Upper lobe of left lung (tissue), 4 donors: Measurements from ENCODE around the gene SNX10.

Source experiments
- POLR2AphosphoS5 ChIP-seq, 2 donors: sonication (generic); formaldehyde crosslinking; IDR thresholded peaks; one replicate each; pipeline ENCODE4 v1.5.1; 2017; ENCODE audit warnings: antibody characterized with exemption in 2 of 2
- TF ChIP-seq, protein P1 (sequence below), 6 experiments: fragments of 450-650 bp in 4 of 6; fragments of 200-600 bp in 2 of 6; sonication (generic) in 2 of 6; IDR thresholded peaks; one replicate each; pipeline ENCODE4 v1.5.1; 2016 to 2019; ENCODE audit warnings: antibody characterized with exemption in 6 of 6

DNA sequence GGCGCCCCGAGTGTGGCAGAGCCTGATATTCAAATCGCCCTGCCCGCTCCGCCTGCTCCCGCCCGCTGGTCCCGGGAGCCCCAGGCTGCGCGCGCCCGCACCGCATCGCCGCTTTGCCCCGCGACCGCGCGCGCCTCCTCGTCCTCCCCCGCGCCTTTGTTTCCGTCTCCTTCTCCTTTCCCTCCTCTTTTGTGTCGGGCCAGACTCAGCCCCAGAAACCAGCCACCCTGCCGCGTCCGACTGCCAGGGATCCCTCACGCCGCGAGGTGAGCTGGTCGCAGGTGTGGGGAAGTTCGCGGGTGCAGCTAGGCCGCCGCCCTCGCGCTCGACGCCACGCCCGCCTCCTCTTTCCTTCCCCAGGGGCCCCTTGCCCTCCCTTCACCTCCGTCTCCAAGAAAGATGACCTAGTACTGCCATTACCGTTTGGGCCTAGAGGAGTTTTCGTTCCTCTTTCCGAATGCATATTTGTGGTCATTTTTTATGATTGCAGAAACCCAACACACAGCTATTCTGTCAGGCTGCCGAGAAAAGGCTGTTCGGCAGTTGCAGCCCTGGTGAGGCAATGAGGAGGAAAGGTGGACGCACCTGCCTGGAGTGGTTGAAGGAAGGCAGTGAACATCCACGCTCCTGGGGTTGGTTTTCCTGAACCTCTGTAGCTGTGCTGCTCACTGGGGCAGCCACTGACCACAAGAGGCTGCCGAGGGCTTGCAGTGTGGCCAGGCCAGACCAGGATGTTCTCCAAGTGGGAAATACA lies 107.3 kb downstream of the SNX10 start:
- TF ChIP-seq, protein P1, sequence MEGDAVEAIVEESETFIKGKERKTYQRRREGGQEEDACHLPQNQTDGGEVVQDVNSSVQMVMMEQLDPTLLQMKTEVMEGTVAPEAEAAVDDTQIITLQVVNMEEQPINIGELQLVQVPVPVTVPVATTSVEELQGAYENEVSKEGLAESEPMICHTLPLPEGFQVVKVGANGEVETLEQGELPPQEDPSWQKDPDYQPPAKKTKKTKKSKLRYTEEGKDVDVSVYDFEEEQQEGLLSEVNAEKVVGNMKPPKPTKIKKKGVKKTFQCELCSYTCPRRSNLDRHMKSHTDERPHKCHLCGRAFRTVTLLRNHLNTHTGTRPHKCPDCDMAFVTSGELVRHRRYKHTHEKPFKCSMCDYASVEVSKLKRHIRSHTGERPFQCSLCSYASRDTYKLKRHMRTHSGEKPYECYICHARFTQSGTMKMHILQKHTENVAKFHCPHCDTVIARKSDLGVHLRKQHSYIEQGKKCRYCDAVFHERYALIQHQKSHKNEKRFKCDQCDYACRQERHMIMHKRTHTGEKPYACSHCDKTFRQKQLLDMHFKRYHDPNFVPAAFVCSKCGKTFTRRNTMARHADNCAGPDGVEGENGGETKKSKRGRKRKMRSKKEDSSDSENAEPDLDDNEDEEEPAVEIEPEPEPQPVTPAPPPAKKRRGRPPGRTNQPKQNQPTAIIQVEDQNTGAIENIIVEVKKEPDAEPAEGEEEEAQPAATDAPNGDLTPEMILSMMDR (IDR thresholded peaks at IDR 0.05), result peak in 3 of 6 experiments; percentile 21 to 41 (median 40)
- TF ChIP-seq POLR2AphosphoS5 (IDR thresholded peaks at IDR 0.05), result no peak
